Coronary artery (tissue), 2 donors: Measurements from ENCODE around the gene ARL17B.
A peak's percentile ranks its signal among the peaks of the same experiment; 100 is the strongest.
"Not testable (repeated sequence)": the region's sequence is repeated elsewhere in the genome, so short reads cannot be mapped to it uniquely, and the experiment has no call there.

ENCODE experiments used
- DNase-seq: peaks from one replicate; pipeline ENCODE4 v3.0.0-alpha.2; 2017; ENCODE audit warnings: low spot score
- H3K27ac ChIP-seq, 2 donors: fragments of 200-600 bp; sonication (generic); one replicate each; pipeline ENCODE4 v1.5.1; 2016 to 2019
- H3K4me3 ChIP-seq: fragments of 200-600 bp; sonication (generic); 2 replicates; pipeline ENCODE4 v1.5.1; 2016; ENCODE audit warnings: mild to moderate bottlenecking, moderate library complexity
- TF ChIP-seq, protein P1 (sequence below): fragments of 200-600 bp; sonication (generic); IDR thresholded peaks from one replicate; pipeline ENCODE4 v1.5.1; 2019; ENCODE audit warnings: antibody characterized with exemption

Gene ARL17B

DNA sequence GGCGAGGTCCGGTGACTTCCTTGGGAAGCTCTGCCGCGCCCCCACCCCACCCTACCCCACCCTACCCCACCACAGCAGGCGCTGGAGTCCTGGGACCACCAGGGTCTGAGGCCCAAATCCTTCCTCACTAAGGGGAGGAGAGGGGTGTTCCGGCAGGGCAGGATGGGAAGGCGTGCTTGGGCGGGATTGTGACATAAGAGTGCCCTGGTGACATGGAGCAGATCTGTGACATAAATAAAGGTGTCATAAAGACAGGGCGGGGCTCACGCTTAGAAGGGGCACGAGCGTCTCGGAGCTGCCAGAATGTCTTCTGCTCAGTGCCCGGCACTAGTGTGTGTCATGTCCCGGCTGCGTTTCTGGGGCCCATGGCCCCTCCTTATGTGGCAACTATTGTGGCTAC, 66.7 kb downstream of the ARL17B start, which contains the start of gene LRRC37A:
Gene LRRC37A (plus strand): TSS at position 301 of the 400 bp plus-strand sequence. CDS start 3 bp downstream, at position 304.
- not testable (repeated sequence) for H3K27ac ChIP-seq, DNase-seq, H3K4me3 ChIP-seq

DNA sequence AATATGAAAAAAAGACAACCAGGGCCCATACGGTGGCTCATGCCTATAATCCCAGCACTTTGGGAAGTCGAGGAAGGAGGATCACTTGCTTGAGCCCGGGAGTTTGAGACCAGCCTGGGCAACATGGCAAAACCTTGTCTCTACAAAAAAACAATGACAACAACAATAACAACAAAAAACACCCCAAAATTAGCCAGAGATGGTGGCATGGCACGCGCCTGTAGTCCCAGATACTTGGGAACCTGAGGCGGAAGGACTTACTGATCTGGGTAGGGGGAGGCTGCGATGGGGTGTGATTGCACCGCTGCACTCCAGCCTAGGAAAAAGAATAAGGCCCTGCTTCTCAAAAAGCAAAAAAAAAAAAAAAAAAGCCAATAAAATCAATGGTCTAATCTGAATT, 69.9 kb downstream of the ARL17B start:
- H3K4me3 ChIP-seq, DNase-seq, H3K27ac ChIP-seq: not testable (repeated sequence)

DNA sequence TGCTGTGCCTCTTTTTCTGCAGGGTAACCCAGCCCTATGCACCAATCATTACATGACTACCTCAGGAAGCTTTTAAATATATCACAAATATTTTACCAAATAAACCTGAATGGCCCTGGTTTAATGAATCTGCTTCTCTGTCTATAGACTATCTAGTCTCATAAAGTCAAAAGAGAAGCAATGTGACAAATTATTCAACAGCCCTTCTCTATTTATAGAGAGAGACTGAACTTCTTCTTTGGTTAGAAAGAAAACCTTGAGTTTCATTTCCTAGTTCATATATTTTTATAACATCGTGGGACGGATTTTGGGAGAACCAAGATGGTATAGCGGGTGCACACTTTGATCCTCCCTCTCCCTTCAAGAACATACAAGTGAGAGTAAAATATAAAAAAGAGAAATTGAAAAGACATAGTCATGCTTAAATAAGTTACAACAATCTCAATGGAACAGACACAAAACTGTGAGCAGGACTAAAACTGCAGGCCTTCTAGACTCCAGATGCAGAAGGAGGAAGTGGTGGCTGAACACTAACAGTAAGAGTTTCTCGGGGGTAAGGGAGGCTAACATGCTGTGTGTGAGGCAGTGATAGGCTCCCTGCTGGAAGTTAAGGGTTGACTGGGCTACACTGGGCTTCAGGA, 70.5 kb downstream of the ARL17B start:
- H3K4me3 ChIP-seq, H3K27ac ChIP-seq, DNase-seq: not testable (repeated sequence)

DNA sequence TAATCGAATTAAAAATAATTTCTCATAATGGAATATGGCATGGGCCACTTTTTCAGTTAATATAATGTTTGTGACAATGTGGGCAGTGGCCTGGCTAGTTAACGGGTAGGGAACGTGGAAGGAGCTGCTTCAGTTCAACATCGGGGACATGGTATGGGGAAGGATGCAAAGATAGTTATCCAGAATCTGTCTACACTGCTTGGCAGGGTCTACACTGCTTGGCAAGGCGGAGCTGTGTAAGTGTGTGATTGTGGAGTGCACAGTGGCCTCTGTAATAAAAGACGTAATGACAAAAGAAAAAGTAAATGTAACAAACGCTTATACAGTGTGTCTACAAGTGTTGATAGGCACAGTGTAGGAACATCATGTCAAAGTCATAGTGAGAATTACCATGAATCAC, 74.0 kb downstream of the ARL17B start:
- H3K4me3 ChIP-seq, DNase-seq, H3K27ac ChIP-seq: not testable (repeated sequence)

DNA sequence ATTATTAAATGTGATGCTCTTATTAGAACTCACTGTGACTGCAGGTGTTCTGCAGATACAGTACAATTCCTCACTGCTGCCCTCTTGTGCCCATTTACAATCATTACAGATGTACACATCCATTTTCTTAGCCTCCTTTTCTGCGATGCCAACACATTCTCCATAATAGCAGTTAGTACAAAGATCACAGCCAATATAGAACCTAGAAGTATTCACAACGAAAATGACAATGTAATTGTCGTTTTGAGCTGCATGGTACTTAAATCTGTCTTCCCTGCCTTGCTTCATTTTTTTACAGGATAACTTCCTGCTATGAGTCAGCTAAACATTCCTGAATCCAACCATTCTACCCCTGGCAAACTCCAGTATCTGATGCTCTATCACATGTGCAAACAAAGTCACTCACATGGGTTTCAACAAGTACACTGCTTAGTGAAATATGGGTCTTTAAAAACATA, 74.8 kb downstream of the ARL17B start:
- DNase-seq, H3K27ac ChIP-seq: not testable (repeated sequence)
- TF ChIP-seq, protein P1, sequence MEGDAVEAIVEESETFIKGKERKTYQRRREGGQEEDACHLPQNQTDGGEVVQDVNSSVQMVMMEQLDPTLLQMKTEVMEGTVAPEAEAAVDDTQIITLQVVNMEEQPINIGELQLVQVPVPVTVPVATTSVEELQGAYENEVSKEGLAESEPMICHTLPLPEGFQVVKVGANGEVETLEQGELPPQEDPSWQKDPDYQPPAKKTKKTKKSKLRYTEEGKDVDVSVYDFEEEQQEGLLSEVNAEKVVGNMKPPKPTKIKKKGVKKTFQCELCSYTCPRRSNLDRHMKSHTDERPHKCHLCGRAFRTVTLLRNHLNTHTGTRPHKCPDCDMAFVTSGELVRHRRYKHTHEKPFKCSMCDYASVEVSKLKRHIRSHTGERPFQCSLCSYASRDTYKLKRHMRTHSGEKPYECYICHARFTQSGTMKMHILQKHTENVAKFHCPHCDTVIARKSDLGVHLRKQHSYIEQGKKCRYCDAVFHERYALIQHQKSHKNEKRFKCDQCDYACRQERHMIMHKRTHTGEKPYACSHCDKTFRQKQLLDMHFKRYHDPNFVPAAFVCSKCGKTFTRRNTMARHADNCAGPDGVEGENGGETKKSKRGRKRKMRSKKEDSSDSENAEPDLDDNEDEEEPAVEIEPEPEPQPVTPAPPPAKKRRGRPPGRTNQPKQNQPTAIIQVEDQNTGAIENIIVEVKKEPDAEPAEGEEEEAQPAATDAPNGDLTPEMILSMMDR, result peak; percentile 33
- peak overlapping the region; percentile 10 for H3K4me3 ChIP-seq

DNA sequence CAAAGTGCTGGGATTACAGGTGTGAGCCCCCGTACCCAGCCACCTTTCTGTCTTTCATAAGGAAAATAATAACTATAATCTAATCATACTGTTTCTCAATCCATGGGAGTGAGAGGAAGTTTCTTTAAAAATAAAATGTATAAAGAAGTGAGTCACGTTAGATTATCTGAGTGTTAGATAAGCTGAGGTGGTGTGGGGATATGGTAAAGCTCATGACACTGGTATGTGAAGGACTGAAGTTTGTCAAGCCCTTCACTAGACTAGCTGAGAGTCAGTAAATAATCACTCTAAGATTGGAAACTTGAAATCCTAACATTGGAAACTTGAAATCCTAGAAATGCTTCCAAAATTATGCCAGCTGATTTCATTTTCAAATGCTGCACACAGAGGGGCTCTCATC, 76.1 kb downstream of the ARL17B start:
- H3K27ac ChIP-seq, H3K4me3 ChIP-seq, DNase-seq: not testable (repeated sequence)

DNA sequence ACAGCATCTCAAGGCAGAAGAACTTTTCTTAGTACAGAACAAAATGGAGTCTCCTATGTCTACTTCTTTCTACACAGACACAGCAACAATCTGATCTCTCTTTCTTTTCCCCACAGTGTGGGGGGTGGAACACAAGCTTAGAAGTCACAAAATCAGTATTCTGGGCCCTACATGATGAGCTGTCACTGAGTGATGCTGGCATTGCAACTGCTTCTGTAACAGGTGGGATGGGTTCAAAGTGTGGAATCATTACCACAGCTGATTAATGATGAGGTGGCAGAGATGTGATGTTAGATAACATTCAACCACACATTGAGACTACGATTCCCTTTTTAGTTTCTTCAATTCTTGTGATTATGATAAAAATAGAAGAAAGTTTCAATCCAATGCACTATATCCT, 77.1 kb downstream of the ARL17B start:
- not testable (repeated sequence) for H3K4me3 ChIP-seq, H3K27ac ChIP-seq, DNase-seq

DNA sequence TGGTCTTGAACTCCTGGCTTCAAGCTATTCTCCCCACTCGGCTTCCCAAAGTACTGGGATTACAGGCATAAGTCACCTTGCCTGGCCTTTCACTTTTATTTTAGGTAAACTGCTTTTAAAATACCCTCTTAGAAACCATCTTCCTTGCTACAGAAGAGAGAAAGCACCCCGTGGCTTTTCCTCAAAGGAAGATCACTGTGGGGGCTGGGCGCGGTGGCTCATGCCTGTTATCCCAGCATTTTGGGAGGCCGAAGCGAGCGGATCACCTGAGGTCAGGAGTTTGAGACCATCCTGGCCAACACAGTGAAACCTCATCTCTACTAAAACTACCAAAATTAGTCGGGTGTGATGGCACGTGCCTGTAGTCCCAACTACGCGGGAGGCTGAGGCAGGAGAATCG, 78.9 kb downstream of the ARL17B start:
- H3K27ac ChIP-seq, DNase-seq, H3K4me3 ChIP-seq: not testable (repeated sequence)

DNA sequence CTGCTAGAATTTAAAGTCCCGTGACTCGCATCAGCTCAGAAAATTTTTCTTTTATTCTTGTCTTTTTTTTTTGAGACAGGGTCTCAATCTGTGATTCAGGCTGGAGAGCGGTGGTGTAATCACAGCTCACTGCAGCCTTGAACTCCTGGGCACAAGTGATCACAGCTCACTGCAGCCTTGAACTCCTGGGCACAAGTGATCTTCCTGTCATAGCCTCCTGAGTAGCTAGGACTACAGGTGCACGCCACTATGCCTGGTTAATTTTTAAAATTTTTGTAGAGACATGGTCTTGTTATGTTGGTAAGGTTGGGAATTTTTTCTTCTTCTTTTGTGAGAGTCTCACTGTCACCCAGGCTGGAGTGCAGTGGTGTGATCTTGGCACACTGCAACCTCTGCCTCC, 80.2 kb downstream of the ARL17B start:
- H3K27ac ChIP-seq, DNase-seq, H3K4me3 ChIP-seq: not testable (repeated sequence)

DNA sequence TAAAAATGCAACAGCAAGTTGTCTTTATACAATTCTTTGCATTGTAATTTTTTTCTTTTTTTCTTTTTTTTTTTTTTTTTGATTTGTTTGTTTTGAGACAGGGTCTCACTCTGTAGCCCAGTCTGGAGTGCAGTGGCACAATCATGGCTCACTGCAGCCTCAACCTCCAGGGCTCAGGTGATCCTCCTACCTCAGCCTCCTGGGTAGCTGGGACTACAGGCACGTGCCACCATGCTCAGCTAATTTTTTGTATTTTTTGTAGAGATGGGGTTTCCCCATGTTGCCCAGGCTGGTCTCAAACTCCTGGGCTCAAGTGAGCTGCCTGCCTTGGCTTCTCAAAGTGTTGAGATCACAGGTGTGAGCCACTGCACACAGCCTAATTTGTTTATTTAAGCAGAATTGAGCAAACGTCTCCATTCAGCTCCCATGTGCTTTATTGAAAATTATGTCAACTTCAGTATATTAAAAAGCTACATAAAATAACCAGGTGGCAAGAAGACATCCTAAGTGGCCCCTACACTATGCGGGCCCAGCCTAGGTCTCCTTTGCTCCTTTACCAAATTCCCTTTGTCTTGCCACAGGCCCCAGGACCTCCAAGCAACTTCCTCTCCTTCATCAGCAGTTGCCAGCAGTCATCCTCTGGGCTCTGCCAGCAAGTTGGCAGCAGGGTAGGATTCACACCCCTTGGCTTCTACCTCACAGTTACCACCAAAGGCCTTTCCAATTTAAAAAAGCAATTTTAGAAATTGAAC, 84.7 kb downstream of the ARL17B start:
- not testable (repeated sequence) for H3K4me3 ChIP-seq, H3K27ac ChIP-seq, DNase-seq

DNA sequence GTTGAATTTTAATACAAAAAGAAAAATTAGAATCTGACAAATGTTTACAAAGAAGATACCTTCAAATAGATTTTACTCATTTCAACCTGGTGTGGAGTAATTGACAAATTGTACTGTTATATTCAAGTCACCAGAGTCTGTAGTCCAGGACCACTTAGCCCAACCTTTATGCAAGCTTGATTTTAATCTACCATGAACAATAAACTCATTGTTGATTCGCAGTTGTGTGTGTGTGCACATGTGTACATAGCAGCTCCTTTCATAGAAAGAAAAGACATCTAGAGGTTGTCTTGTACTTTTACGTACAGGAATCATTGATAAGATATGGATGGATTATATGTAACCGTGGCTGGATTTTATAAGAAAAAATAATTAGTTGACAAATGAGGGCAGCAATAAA, 87.3 kb downstream of the ARL17B start:
- DNase-seq, result no peak
- TF ChIP-seq, protein P1, result no peak

DNA sequence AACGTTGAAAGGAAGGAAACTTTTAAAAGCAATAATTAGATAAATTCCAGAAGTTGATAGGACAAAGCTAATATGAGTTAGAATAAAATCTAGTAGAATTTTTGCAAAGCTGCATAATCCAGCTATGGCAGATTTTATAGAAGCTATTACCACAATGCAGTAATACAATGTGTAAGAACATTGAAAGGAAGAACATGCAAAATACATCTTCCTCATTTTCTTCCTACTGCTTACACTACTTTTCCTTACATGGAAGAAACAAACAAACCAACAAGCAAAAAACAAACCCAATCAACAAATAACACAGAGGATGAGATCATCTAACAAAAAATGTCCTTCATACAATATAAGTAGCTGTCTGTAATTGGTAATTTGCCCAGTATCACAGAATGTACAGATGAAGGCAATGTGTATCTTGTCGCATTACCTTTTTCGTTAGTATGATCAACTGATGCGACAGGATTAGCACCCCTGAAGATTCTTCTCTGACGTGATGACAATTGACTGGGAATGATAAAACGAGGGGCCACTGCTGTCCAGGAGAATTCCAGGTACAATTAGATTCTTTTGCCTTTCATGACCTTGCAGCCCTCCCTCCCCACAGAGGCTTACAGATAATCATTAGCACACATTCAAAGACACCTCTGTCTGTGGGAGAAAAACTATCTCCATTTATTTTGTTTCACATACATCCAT, 87.9 kb downstream of the ARL17B start:
- no peak overlapping the region for H3K4me3 ChIP-seq
- DNase-seq, result no peak
- no peak overlapping the region for H3K27ac ChIP-seq
- TF ChIP-seq, protein P1, result no peak

More for the DNA sequence above, 87.3 kb downstream of the ARL17B start:
- Histone ChIP-seq H3K27ac (no peak overlapping the region), H3K4me3 (no peak overlapping the region)
